GM23338 (cell line): ENCODE results near the gene MVB12B. TPM values are rescaled to one million over a fixed set of nuclear protein-coding genes. Genes with fewer than 3 reads are reported as not detected.

Experiments used
- ATAC-seq: fragments of 200-7000 bp; cut with Tn5 transposase; 3 replicates; pipeline ENCODE4 v1.9.1; 2020
- DNase-seq: peaks from one replicate; pipeline ENCODE4 v3.0.0-alpha.2; 2015; ENCODE audit warnings: low spot score
- H2AFZ ChIP-seq: fragments of 200-600 bp; sonication (generic); 2 replicates; pipeline ENCODE4 v1.8.0; 2016; ENCODE audit warnings: antibody characterized with exemption, mild to moderate bottlenecking, moderate library complexity
- H3F3A ChIP-seq: fragments of 200-600 bp; sonication (generic); replicated peaks from 2 replicates; pipeline ENCODE4 v1.8.0; 2017; ENCODE audit warnings: antibody characterized with exemption, mixed run types, low read depth
- H3K27ac ChIP-seq: fragments of 200-600 bp; sonication (generic); 2 replicates; pipeline ENCODE4 v1.6.1; 2016; ENCODE audit warnings: low read depth
- H3K27me3 ChIP-seq: fragments of 200-600 bp; sonication (generic); 2 replicates; pipeline ENCODE4 v1.8.0; 2016; ENCODE audit warnings: mild to moderate bottlenecking, mixed run types, moderate library complexity; ENCODE audit not compliant: insufficient read depth
- H3K36me3 ChIP-seq: fragments of 200-600 bp; sonication (generic); 2 replicates; pipeline ENCODE4 v1.8.0; 2016; ENCODE audit warnings: mild to moderate bottlenecking; ENCODE audit not compliant: insufficient read depth
- H3K4me1 ChIP-seq: fragments of 200-600 bp; sonication (generic); 2 replicates; pipeline ENCODE4 v1.8.0; 2016; ENCODE audit warnings: mild to moderate bottlenecking, moderate library complexity; ENCODE audit not compliant: insufficient read depth
- H3K4me2 ChIP-seq: fragments of 200-600 bp; sonication (generic); 2 replicates; pipeline ENCODE4 v1.7.1; 2017; ENCODE audit warnings: mixed run types
- H3K4me3 ChIP-seq: fragments of 200-600 bp; sonication (generic); 2 replicates; pipeline ENCODE4 v1.6.1; 2016; ENCODE audit warnings: mixed run types
- H3K79me2 ChIP-seq: fragments of 200-600 bp; sonication (generic); replicated peaks from 2 replicates; pipeline ENCODE4 v1.8.0; 2017; ENCODE audit warnings: mild to moderate bottlenecking; ENCODE audit not compliant: insufficient read depth
- H3K9me2 ChIP-seq: fragments of 200-600 bp; sonication (generic); 2 replicates; pipeline ENCODE4 v1.8.0; 2017; ENCODE audit not compliant: insufficient read depth
- H4K20me1 ChIP-seq: fragments of 200-600 bp; sonication (generic); replicated peaks from 2 replicates; pipeline ENCODE4 v1.8.0; 2017; ENCODE audit warnings: mild to moderate bottlenecking; ENCODE audit not compliant: insufficient read depth
- H3K27ac Mint-ChIP-seq: 2 replicates; pipeline ENCODE4 v1.8.0; 2020; ENCODE audit warnings: inconsistent platforms, mild to moderate bottlenecking, moderate library complexity, mixed read lengths
- H3K27me3 Mint-ChIP-seq: 3 replicates; pipeline ENCODE4 v1.8.0; 2022; ENCODE audit warnings: low read depth, mild to moderate bottlenecking, moderate library complexity, mixed read lengths, inconsistent platforms; ENCODE audit not compliant: insufficient read depth, poor library complexity
- H3K36me3 Mint-ChIP-seq: 3 replicates; pipeline ENCODE4 v1.8.0; 2021; ENCODE audit warnings: low read depth, mild to moderate bottlenecking, inconsistent platforms, moderate library complexity, mixed read lengths
- H3K4me1 Mint-ChIP-seq: 3 replicates; pipeline ENCODE4 v1.8.0; 2020; ENCODE audit warnings: mild to moderate bottlenecking, inconsistent platforms, mixed read lengths
- H3K4me3 Mint-ChIP-seq: 3 replicates; pipeline ENCODE4 v1.8.0; 2021; ENCODE audit warnings: moderate library complexity, mild to moderate bottlenecking, inconsistent platforms, mixed read lengths
- H3K9me3 Mint-ChIP-seq: 3 replicates; pipeline ENCODE4 v1.8.0; 2020; ENCODE audit warnings: moderate library complexity, mild to moderate bottlenecking, inconsistent platforms, mixed read lengths
- ETS1 ChIP-seq: IDR thresholded peaks from 2 replicates; pipeline ENCODE4 v1.6.1; 2016; ENCODE audit warnings: antibody characterized with exemption
- EZH2 ChIP-seq: fragments of 200-600 bp; sonication (generic); IDR thresholded peaks from one replicate; pipeline ENCODE4 v1.8.0; 2017; ENCODE audit warnings: antibody characterized with exemption, mild to moderate bottlenecking, low read depth; ENCODE audit not compliant: unreplicated experiment
- EZH2phosphoT487 ChIP-seq: fragments of 200-600 bp; sonication (generic); IDR thresholded peaks from one replicate; pipeline ENCODE4 v1.8.1; 2018; ENCODE audit warnings: antibody characterized with exemption; ENCODE audit not compliant: unreplicated experiment
- JUNB ChIP-seq: IDR thresholded peaks from one replicate; pipeline ENCODE4 v1.6.1; 2016; ENCODE audit warnings: antibody characterized with exemption; ENCODE audit not compliant: unreplicated experiment
- POLR2AphosphoS5 ChIP-seq: IDR thresholded peaks from 2 replicates; pipeline ENCODE4 v1.6.1; 2016; ENCODE audit warnings: antibody characterized with exemption, low read depth
- ZNF114 ChIP-seq: fragments of 250-450 bp; sonication (Bioruptor Pico); IDR thresholded peaks from 2 replicates; pipeline ENCODE4 v1.5.0; 2020; ENCODE audit warnings: mild to moderate bottlenecking, moderate library complexity
- ZNF331 ChIP-seq: fragments of 250-450 bp; sonication (Bioruptor Pico); IDR thresholded peaks from 2 replicates; pipeline ENCODE4 v1.5.0; 2020; ENCODE audit warnings: low read depth, mild to moderate bottlenecking, moderate library complexity
- ZNF462 ChIP-seq: fragments of 250-450 bp; sonication (Bioruptor Pico); IDR thresholded peaks from 2 replicates; pipeline ENCODE4 v1.5.0; 2020; ENCODE audit warnings: mild to moderate bottlenecking, moderate library complexity
- polyA plus RNA-seq: library from polyadenylated mRNA; unstranded; fragments of >200 nt; fragmentation: Nextera tagmentation; extraction: Ambion mirVana; gene quantifications from 2 replicates; pipeline ENCODE4 v1.2.1, GENCODE V29; 2016
- total RNA-seq: library from RNA; depleted of rRNA; stranded (reverse); fragments of >200 nt; shearing (Covaris generic); gene quantifications from 2 replicates; pipeline ENCODE4 v1.2.3, GENCODE V29; 2014
- TF ChIP-seq, protein P1 (sequence below): IDR thresholded peaks from one replicate; pipeline ENCODE4 v1.6.1; 2018; ENCODE audit warnings: antibody characterized with exemption; ENCODE audit not compliant: unreplicated experiment

The MVB12B gene
- total and polyA plus RNA-seq, 2 experiments from 2014 or later, result 1.9 to 6.6 TPM

GRCh38 chr9:126459126-126459525 is 132.5 kb downstream of the MVB12B start:
- H3K9me2 ChIP-seq, result 0 out of 2 replicates have a peak, but pooled peaks cover 2% of the 10 kb centered on the region
- no peak overlapping the region for H2AFZ ChIP-seq
- H3K4me1 ChIP-seq, result no peaks in the 10 kb centered on the region
- Mint-ChIP-seq H3K4me1 (peaks cover 3% of the 10 kb centered on the region), H3K9me3 (no peaks in the 10 kb centered on the region), H3K36me3 (no peaks in the 10 kb centered on the region), H3K27ac (no peak overlapping the region), H3K4me3 (no peak overlapping the region), H3K27me3 (peaks cover 2% of the 10 kb centered on the region)
- DNase-seq (no peak), ATAC-seq (no peak)
- no peaks in the 10 kb centered on the region for H3K36me3 ChIP-seq
- no peak overlapping the region for H3K4me3 ChIP-seq
- H3K4me2 ChIP-seq, result no peak overlapping the region
- no peaks in the 10 kb centered on the region for H3K79me2 ChIP-seq
- no peaks in the 10 kb centered on the region for H3K27me3 ChIP-seq
- TF ChIP-seq EZH2, result no peak
- TF ChIP-seq ETS1, result no peak
- no peaks in the 10 kb centered on the region for H4K20me1 ChIP-seq
- no peaks in the 10 kb centered on the region for H3F3A ChIP-seq
- H3K27ac ChIP-seq, result no peak overlapping the region

- Mint-ChIP-seq H3K27ac (no peak overlapping the region), H3K4me3 (no peak overlapping the region), H3K9me3 (no peaks in the 10 kb centered on the region), H3K27me3 (peaks cover 2% of the 10 kb centered on the region), H3K36me3 (no peaks in the 10 kb centered on the region), H3K4me1 (no peaks in the 10 kb centered on the region)
- Histone ChIP-seq H4K20me1 (no peaks in the 10 kb centered on the region), H3K9me2 (0 out of 2 replicates have a peak, but pooled peaks cover 3% of the 10 kb centered on the region), H3K4me3 (no peak overlapping the region), H3K79me2 (no peaks in the 10 kb centered on the region), H3K4me2 (no peak overlapping the region), H3K36me3 (no peaks in the 10 kb centered on the region), H2AFZ (no peak overlapping the region), H3K4me1 (no peaks in the 10 kb centered on the region), H3K27me3 (no peaks in the 10 kb centered on the region), H3K27ac (no peak overlapping the region), H3F3A (no peaks in the 10 kb centered on the region)
- no peak for DNase-seq
- ATAC-seq, result no peak
- TF ChIP-seq EZH2phosphoT487 (no peak), ZNF462 (no peak), ETS1 (no peak), ZNF331 (no peak), JUNB (no peak), ZNF114 (CRISPR knock-in tag) (no peak), POLR2AphosphoS5 (no peak)
- TF ChIP-seq, protein P1, sequence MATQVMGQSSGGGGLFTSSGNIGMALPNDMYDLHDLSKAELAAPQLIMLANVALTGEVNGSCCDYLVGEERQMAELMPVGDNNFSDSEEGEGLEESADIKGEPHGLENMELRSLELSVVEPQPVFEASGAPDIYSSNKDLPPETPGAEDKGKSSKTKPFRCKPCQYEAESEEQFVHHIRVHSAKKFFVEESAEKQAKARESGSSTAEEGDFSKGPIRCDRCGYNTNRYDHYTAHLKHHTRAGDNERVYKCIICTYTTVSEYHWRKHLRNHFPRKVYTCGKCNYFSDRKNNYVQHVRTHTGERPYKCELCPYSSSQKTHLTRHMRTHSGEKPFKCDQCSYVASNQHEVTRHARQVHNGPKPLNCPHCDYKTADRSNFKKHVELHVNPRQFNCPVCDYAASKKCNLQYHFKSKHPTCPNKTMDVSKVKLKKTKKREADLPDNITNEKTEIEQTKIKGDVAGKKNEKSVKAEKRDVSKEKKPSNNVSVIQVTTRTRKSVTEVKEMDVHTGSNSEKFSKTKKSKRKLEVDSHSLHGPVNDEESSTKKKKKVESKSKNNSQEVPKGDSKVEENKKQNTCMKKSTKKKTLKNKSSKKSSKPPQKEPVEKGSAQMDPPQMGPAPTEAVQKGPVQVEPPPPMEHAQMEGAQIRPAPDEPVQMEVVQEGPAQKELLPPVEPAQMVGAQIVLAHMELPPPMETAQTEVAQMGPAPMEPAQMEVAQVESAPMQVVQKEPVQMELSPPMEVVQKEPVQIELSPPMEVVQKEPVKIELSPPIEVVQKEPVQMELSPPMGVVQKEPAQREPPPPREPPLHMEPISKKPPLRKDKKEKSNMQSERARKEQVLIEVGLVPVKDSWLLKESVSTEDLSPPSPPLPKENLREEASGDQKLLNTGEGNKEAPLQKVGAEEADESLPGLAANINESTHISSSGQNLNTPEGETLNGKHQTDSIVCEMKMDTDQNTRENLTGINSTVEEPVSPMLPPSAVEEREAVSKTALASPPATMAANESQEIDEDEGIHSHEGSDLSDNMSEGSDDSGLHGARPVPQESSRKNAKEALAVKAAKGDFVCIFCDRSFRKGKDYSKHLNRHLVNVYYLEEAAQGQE, result no peak
These were observed 132.9 kb downstream of the MVB12B start for GRCh38 chr9:126459546-126459945.
